Keratinocyte (primary cell): Measurements from ENCODE around the gene SAMD11. TPM values are rescaled to one million over a fixed set of nuclear protein-coding genes. Genes with fewer than 3 reads are reported as not detected.

Source experiments
- DNase-seq: peaks from one replicate; pipeline ENCODE4 v3.0.0-alpha.2; 2011; ENCODE audit warnings: low read depth, missing footprints, low spot score
- FAIRE-seq: peaks from 2 replicates; lab custom pipeline; 2011; peaks lifted over from hg19 to GRCh38; lab: Jason Lieb, UNC
- H2AFZ ChIP-seq: 2 replicates; pipeline ENCODE4 v1.6.0; 2012; ENCODE audit warnings: low read length, control low read depth, inconsistent platforms; ENCODE audit not compliant: control insufficient read depth
- H3K27ac ChIP-seq: 2 replicates; pipeline ENCODE4 v1.5.1; 2011; ENCODE audit warnings: low read length; ENCODE audit not compliant: control insufficient read depth, insufficient read depth
- H3K27me3 ChIP-seq: 3 replicates; pipeline ENCODE4 v1.6.0; 2011; ENCODE audit warnings: low read length; ENCODE audit not compliant: control insufficient read depth, insufficient read depth; ENCODE audit errors: extremely low read depth
- H3K36me3 ChIP-seq, 2 experiments: 2 replicates in 1 of 2; 3 replicates in 1 of 2; pipeline ENCODE4 v1.5.1; 2011; ENCODE audit warnings: low read length in 2 of 2, mild to moderate bottlenecking in 1 of 2; ENCODE audit not compliant: control insufficient read depth in 2 of 2, insufficient read depth in 2 of 2; ENCODE audit errors: extremely low read depth in 1 of 2
- H3K4me1 ChIP-seq: 3 replicates; pipeline ENCODE4 v1.5.1; 2011; ENCODE audit warnings: low read length; ENCODE audit not compliant: control insufficient read depth, insufficient read depth; ENCODE audit errors: extremely low read depth
- H3K4me2 ChIP-seq: 3 replicates; pipeline ENCODE4 v1.6.0; 2011; ENCODE audit warnings: low read depth, low read length; ENCODE audit not compliant: control insufficient read depth, insufficient read depth; ENCODE audit errors: extremely low read depth
- H3K4me3 ChIP-seq, 3 experiments: fragments of 200-600 bp in 1 of 3; sonication (generic) in 1 of 3; 2 replicates in 2 of 3; 3 replicates in 1 of 3; pipeline ENCODE4 v1.5.1; 2011 to 2016; ENCODE audit warnings: low read length in 3 of 3, mild to moderate bottlenecking in 3 of 3, control low read depth in 2 of 3, inconsistent platforms in 1 of 3, low read depth in 1 of 3, mixed read lengths in 1 of 3, mixed run types in 1 of 3, moderate library complexity in 1 of 3; ENCODE audit not compliant: control insufficient read depth in 2 of 3, insufficient read depth in 2 of 3; ENCODE audit errors: extremely low read depth in 1 of 3
- H3K79me2 ChIP-seq: 2 replicates; pipeline ENCODE4 v1.6.0; 2012; ENCODE audit warnings: low read length; ENCODE audit not compliant: control insufficient read depth, insufficient read depth
- H3K9ac ChIP-seq: 3 replicates; pipeline ENCODE4 v1.6.0; 2011; ENCODE audit warnings: low read length; ENCODE audit not compliant: control insufficient read depth, insufficient read depth; ENCODE audit errors: extremely low read depth
- H3K9me1 ChIP-seq: 3 replicates; pipeline ENCODE4 v1.6.0; 2011; ENCODE audit warnings: low read length; ENCODE audit not compliant: control insufficient read depth, insufficient read depth; ENCODE audit errors: extremely low read depth
- H3K9me3 ChIP-seq: 2 replicates; pipeline ENCODE4 v1.5.1; 2012; ENCODE audit warnings: low read depth, low read length; ENCODE audit not compliant: control insufficient read depth
- H4K20me1 ChIP-seq: 3 replicates; pipeline ENCODE4 v1.6.0; 2011; ENCODE audit warnings: low read length; ENCODE audit not compliant: control insufficient read depth, insufficient read depth; ENCODE audit errors: extremely low read depth
- CTCF ChIP-seq, 3 experiments: IDR thresholded peaks in 1 of 3; conservative IDR thresholded peaks in 1 of 3; optimal IDR thresholded peaks in 1 of 3; 2 replicates in 2 of 3; 3 replicates in 1 of 3; pipeline versions ENCODE3 to v1.5.1; 2011; ENCODE audit warnings: low read length in 3 of 3, mild to moderate bottlenecking in 3 of 3, moderate library complexity in 2 of 3, control low read depth in 1 of 3, inconsistent platforms in 1 of 3; ENCODE audit not compliant: insufficient read depth in 2 of 3; ENCODE audit errors: extremely low read depth in 1 of 3
- EZH2 ChIP-seq: IDR thresholded peaks from one replicate; pipeline ENCODE4 v1.6.1; 2012; ENCODE audit warnings: inconsistent platforms, mild to moderate bottlenecking, low read length, moderate library complexity
- dilution Hi-C: fragments of 300-500 bp; cut with MboI; formaldehyde crosslinking; loops from one replicate; pipeline ENCODE4 v1.7.0; 2020; ENCODE audit warnings: low sequenced_read_pairs; ENCODE audit not compliant: extremely low pct_ligation_motif_present
- polyA plus RNA-seq, 5 experiments: library from polyadenylated mRNA; depleted of rRNA in 3 of 5; stranded (reverse) in 3 of 5; stranded (forward) in 1 of 5; unstranded in 1 of 5; fragments of >200 nt; gene quantifications; 1 replicate in 1 of 5; 2 replicates in 3 of 5; 3 replicates in 1 of 5; pipeline versions ENCODE4 v1.2.1 to v1.2.3, GENCODE V29; 2011 to 2012; ENCODE audit warnings: missing spikeins in 2 of 5, low read depth in 1 of 5, low replicate concordance in 1 of 5

Gene SAMD11
- polyA plus RNA-seq, 1 donor (not counting 4 experiments of a cell fraction or from before 2014, with no cell fraction given), result not detected

GRCh38 chr1:978069-978834 is 54.5 kb downstream of the SAMD11 start:
- DNase-seq, result no peak
- no peaks in the 10 kb centered on the region for H3K9me1 ChIP-seq
- H3K4me1 ChIP-seq, result peaks cover 4% of the 10 kb centered on the region
- no peaks in the 10 kb centered on the region for H3K79me2 ChIP-seq
- H3K9me3 ChIP-seq, result no peaks in the 10 kb centered on the region
- peaks cover 0 to 1% of the 10 kb centered on the region in 2 experiments for H3K36me3 ChIP-seq
- no peak overlapping the region for H3K4me2 ChIP-seq
- H3K27me3 ChIP-seq, result peaks cover 39% of the 10 kb centered on the region
- H3K27ac ChIP-seq, result no peak overlapping the region
- no peak for FAIRE-seq
- no peak for TF ChIP-seq CTCF (optimal IDR thresholded peaks at IDR 0.05 in 1 of 3, IDR thresholded peaks at IDR 0.05 in 1 of 3, conservative IDR thresholded peaks at IDR 0.05 in 1 of 3; ENCODE audit: extremely low read depth in 1 of 3, insufficient read depth in 2 of 3, low read length in 3 of 3)
- TF ChIP-seq EZH2, result no peak
- no peak overlapping the region for H2AFZ ChIP-seq
- no peak overlapping the region for H3K4me3 ChIP-seq
- dilution Hi-C loops, result no loop called here
- H4K20me1 ChIP-seq, result no peaks in the 10 kb centered on the region
- no peak overlapping the region for H3K9ac ChIP-seq

- H3K27me3 ChIP-seq, result peaks cover 47% of the 10 kb centered on the region
- H3K9me1 ChIP-seq, result no peaks in the 10 kb centered on the region
- peaks cover 4% of the 10 kb centered on the region for H3K4me1 ChIP-seq
- no peak overlapping the region for H3K9ac ChIP-seq
- DNase-seq (no peak), FAIRE-seq (no peak)
- TF ChIP-seq CTCF (optimal IDR thresholded peaks at IDR 0.05 in 1 of 3, IDR thresholded peaks at IDR 0.05 in 1 of 3, conservative IDR thresholded peaks at IDR 0.05 in 1 of 3; ENCODE audit: extremely low read depth in 1 of 3, insufficient read depth in 2 of 3, low read length in 3 of 3), result no peak
- no peak for TF ChIP-seq EZH2
- H3K9me3 ChIP-seq, result no peaks in the 10 kb centered on the region
- no peak overlapping the region for H3K4me3 ChIP-seq
- no peaks in the 10 kb centered on the region for H3K79me2 ChIP-seq
- peaks cover 0 to under 1% of the 10 kb centered on the region in 2 experiments for H3K36me3 ChIP-seq
- no peak overlapping the region for H3K27ac ChIP-seq
- no peaks in the 10 kb centered on the region for H4K20me1 ChIP-seq
- H3K4me2 ChIP-seq, result no peak overlapping the region
- dilution Hi-C loops, result no loop called here
- no peak overlapping the region for H2AFZ ChIP-seq
Measured at GRCh38 chr1:978835-979743, 55.4 kb downstream of the SAMD11 start.
